ENCODE results near the gene SLMAP. TPM values are rescaled to one million over a fixed set of nuclear protein-coding genes. Genes with fewer than 3 reads are reported as not detected.

SLMAP gene
- total RNA-seq, 6 donors from 2014 or later = 53.4 to 104 (median 68.4) TPM

GRCh38 chr3:57787867-57788623 is 31.9 kb downstream of the SLMAP start:
- 66 to 81% methylated on average over 2 of the region's 2 CpGs for WGBS, 2 donors
- Histone ChIP-seq H3K4me3 (no peak overlapping the region), H3K9me3 (no peaks in the 10 kb centered on the region), H3K4me1 (peaks cover 13 to 33% (median 22%) of the 10 kb centered on the region in 4 donors), H3K27ac (no peak overlapping the region), H3K27me3 (no peaks in the 10 kb centered on the region), H3K36me3 (no peaks in the 10 kb centered on the region)
- no peak for DNase-seq
- ATAC-seq (ENCODE audit: low FRiP score in 2 of 2) = no peak
- no peak for TF ChIP-seq CTCF (IDR thresholded peaks at IDR 0.05)
- no peak for TF ChIP-seq POLR2A (IDR thresholded peaks at IDR 0.05)
- TF ChIP-seq POLR2AphosphoS5 (IDR thresholded peaks at IDR 0.05) = no peak
- no peak for TF ChIP-seq EP300 (IDR thresholded peaks at IDR 0.05)

- peaks cover 7 to 27% (median 17%) of the 10 kb centered on the region in 4 donors for H3K4me1 ChIP-seq
- DNase-seq (no peak), ATAC-seq (ENCODE audit: low FRiP score in 2 of 2) (no peak)
- no peak overlapping the region for H3K27ac ChIP-seq
- no peaks in the 10 kb centered on the region for H3K27me3 ChIP-seq
- no peak overlapping the region for H3K4me3 ChIP-seq
- no peaks in the 10 kb centered on the region for H3K9me3 ChIP-seq
- WGBS, 2 donors = 95% methylated on average over 3 of the region's 3 CpGs
- TF ChIP-seq POLR2A (IDR thresholded peaks at IDR 0.05) (no peak), CTCF (IDR thresholded peaks at IDR 0.05) (no peak)
- no peaks in the 10 kb centered on the region for H3K36me3 ChIP-seq
Measured at GRCh38 chr3:57788624-57789018, 32.5 kb downstream of the SLMAP start.

- Histone ChIP-seq H3K4me3 (no peak overlapping the region), H3K36me3 (no peaks in the 10 kb centered on the region), H3K9me3 (no peaks in the 10 kb centered on the region), H3K4me1 (peaks cover 0 to 27% (median 17%) of the 10 kb centered on the region in 4 donors), H3K27me3 (no peaks in the 10 kb centered on the region), H3K27ac (peak overlapping the region in 2 of 4 donors; percentile 30 to 73)
- no peak for DNase-seq
- WGBS, 2 donors = 54 to 82% methylated on average over 2 of the region's 2 CpGs
- ATAC-seq (ENCODE audit: low FRiP score in 2 of 2) = no peak
- TF ChIP-seq POLR2A (IDR thresholded peaks at IDR 0.05) (no peak), POLR2AphosphoS5 (IDR thresholded peaks at IDR 0.05) (no peak), CTCF (IDR thresholded peaks at IDR 0.05) (no peak), EP300 (IDR thresholded peaks at IDR 0.05) (no peak)
Measured at GRCh38 chr3:57791245-57791644, 35.1 kb downstream of the SLMAP start.

- TF ChIP-seq POLR2AphosphoS5 (IDR thresholded peaks at IDR 0.05) (no peak), CTCF (IDR thresholded peaks at IDR 0.05) (no peak), EP300 (IDR thresholded peaks at IDR 0.05) (no peak), POLR2A (IDR thresholded peaks at IDR 0.05) (no peak)
- ATAC-seq (ENCODE audit: low FRiP score in 2 of 2) = no peak
- Histone ChIP-seq H3K9me3 (no peaks in the 10 kb centered on the region), H3K36me3 (no peaks in the 10 kb centered on the region), H3K4me3 (no peak overlapping the region), H3K27me3 (no peaks in the 10 kb centered on the region), H3K27ac (no peak overlapping the region), H3K4me1 (peaks cover 0 to 29% (median 19%) of the 10 kb centered on the region in 4 donors)
- DNase-seq = no peak
- 88 to 98% methylated on average over 1 of the region's 1 CpG for WGBS, 2 donors
Measured at GRCh38 chr3:57792198-57792597, 36.1 kb downstream of the SLMAP start.

- WGBS, 2 donors = 93 to 96% methylated on average over 4 of the region's 4 CpGs
Measured at GRCh38 chr3:57793737-57794187, 37.7 kb downstream of the SLMAP start.

More at GRCh38 chr3:57793737-57794187, 37.7 kb downstream of the SLMAP start:
- H3K36me3 ChIP-seq = no peaks in the 10 kb centered on the region
- ATAC-seq (ENCODE audit: low FRiP score in 2 of 2) (no peak), DNase-seq (no peak)
- no peak for TF ChIP-seq POLR2A (IDR thresholded peaks at IDR 0.05)
- no peak for TF ChIP-seq EP300 (IDR thresholded peaks at IDR 0.05)
- TF ChIP-seq POLR2AphosphoS5 (IDR thresholded peaks at IDR 0.05) = no peak
- no peak for TF ChIP-seq CTCF (IDR thresholded peaks at IDR 0.05)
- no peaks in the 10 kb centered on the region for H3K9me3 ChIP-seq
- no peak overlapping the region for H3K27ac ChIP-seq
- H3K4me1 ChIP-seq = peaks cover 0 to 19% (median 12%) of the 10 kb centered on the region in 4 donors
- H3K4me3 ChIP-seq = no peak overlapping the region
- H3K27me3 ChIP-seq = no peaks in the 10 kb centered on the region

Data from upper lobe of left lung (tissue), 6 donors.